ENCODE measurements around the gene TTLL11. TPM values are rescaled to one million over a fixed set of nuclear protein-coding genes. Genes with fewer than 3 reads are reported as not detected.

TTLL11 gene
- total RNA-seq, 6 donors from 2014 or later: 6.8 to 18.9 (median 12.9) TPM

DNA sequence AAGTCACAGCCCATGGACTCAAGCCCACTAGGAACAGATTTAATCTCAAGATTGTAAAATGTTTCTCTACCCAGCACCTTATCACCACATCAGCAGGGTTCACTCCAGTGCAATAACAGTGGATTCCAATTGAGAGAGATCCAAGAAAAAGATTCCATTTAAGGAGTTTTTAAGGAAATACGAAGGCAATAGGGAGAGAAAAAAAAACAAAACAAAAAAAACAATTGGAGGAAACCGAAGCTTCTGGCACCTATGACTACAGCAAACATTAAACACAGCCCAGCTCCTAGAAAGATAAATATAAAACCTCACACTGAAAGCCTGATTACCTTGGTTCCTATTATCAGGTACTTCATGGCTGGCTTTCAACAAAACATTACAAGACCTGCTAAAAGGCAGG lies 249.0 kb downstream of the TTLL11 start:
- no peaks in the 10 kb centered on the region for H3K4me1 ChIP-seq
- ATAC-seq (ENCODE audit: low FRiP score in 2 of 2): no peak
- no peak for DNase-seq
- no peaks in the 10 kb centered on the region for H3K36me3 ChIP-seq
- TF ChIP-seq, protein P1, sequence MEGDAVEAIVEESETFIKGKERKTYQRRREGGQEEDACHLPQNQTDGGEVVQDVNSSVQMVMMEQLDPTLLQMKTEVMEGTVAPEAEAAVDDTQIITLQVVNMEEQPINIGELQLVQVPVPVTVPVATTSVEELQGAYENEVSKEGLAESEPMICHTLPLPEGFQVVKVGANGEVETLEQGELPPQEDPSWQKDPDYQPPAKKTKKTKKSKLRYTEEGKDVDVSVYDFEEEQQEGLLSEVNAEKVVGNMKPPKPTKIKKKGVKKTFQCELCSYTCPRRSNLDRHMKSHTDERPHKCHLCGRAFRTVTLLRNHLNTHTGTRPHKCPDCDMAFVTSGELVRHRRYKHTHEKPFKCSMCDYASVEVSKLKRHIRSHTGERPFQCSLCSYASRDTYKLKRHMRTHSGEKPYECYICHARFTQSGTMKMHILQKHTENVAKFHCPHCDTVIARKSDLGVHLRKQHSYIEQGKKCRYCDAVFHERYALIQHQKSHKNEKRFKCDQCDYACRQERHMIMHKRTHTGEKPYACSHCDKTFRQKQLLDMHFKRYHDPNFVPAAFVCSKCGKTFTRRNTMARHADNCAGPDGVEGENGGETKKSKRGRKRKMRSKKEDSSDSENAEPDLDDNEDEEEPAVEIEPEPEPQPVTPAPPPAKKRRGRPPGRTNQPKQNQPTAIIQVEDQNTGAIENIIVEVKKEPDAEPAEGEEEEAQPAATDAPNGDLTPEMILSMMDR (IDR thresholded peaks at IDR 0.05): no peak
- TF ChIP-seq EP300 (IDR thresholded peaks at IDR 0.05) (no peak), POLR2A (IDR thresholded peaks at IDR 0.05) (no peak), POLR2AphosphoS5 (IDR thresholded peaks at IDR 0.05) (no peak)
- H3K9me3 ChIP-seq: peaks cover 0 to 5% (median 0%) of the 10 kb centered on the region in 4 donors
- no peaks in the 10 kb centered on the region for H3K27me3 ChIP-seq
- 39 to 49% methylated on average over 2 of the region's 2 CpGs for WGBS, 2 donors
- H3K4me3 ChIP-seq: no peak overlapping the region
- H3K27ac ChIP-seq: no peak overlapping the region

DNA sequence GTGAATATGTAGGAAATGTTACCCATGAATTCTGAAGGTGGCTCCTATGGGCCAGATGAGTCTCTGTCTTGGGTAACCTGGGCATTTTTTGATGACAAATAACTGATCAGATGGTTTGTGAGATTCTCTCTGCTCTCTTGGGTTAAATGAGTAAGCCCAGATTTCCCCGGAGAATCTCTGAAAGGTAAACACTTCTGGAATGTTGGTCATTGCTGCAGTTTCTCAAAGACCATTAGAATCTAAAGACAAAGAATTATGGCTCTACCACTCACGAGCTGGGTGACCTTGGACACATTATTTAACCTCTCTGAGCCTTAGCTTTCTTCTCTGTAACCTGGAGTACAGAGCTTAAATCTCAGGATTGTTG lies 250.5 kb downstream of the TTLL11 start:
- Histone ChIP-seq H3K36me3 (no peaks in the 10 kb centered on the region), H3K4me1 (no peaks in the 10 kb centered on the region), H3K27ac (no peak overlapping the region), H3K9me3 (no peaks in the 10 kb centered on the region), H3K27me3 (no peaks in the 10 kb centered on the region), H3K4me3 (no peak overlapping the region)
- TF ChIP-seq, protein P1 (IDR thresholded peaks at IDR 0.05): no peak
- TF ChIP-seq POLR2A (IDR thresholded peaks at IDR 0.05): no peak
- TF ChIP-seq EP300 (IDR thresholded peaks at IDR 0.05): no peak
- TF ChIP-seq POLR2AphosphoS5 (IDR thresholded peaks at IDR 0.05): no peak
- 53 to 68% methylated on average over 2 of the region's 2 CpGs for WGBS, 2 donors
- no peak for ATAC-seq (ENCODE audit: low FRiP score in 2 of 2)
- no peak for DNase-seq

DNA sequence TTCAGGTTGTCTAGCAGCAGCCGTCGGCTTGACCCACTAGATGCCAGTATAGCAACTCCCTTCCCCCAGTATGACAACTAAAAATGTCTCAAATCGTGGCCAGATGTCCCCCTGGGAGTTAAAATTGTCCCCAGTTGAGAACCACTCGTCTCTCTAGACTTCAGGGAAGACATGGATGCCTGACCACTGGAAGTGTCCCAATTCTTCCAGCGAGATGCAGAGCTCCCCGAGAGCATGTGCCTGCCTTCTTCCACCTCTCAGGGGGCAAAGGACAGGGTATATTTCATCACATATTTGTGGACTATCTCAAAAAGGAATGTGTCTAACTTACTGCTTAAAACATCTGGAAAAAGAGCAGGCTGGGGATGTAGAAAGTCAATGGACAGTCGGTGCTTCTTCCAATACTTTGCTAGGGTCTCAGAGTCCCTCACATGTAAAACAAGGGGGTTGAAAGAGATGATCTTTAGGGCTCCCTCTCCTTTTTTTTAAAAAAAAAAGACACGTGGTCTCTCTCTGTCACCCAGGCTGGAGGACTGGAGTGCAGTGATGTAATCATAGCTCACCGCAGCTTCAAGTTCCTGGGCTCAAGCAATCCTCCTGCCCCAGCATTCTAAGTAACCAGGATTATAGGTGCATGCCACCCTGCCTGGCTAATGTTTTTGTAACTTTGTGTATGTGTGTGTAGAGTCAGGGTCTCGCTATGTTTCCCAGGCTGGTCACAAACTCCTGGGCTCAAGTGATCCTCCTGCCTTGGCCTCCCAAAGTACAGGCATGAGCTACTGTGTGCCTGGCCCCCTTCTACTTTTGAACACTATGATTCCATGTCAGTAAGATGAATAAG lies 251.1 kb downstream of the TTLL11 start:
- no peaks in the 10 kb centered on the region for H3K27me3 ChIP-seq
- 81 to 87% methylated on average over 10 of the region's 10 CpGs for WGBS, 2 donors
- no peaks in the 10 kb centered on the region for H3K36me3 ChIP-seq
- H3K4me1 ChIP-seq: no peaks in the 10 kb centered on the region
- ATAC-seq (ENCODE audit: low FRiP score in 2 of 2): no peak
- no peak overlapping the region for H3K27ac ChIP-seq
- peak in 1 of 2 donors; percentile 15 for DNase-seq
- no peaks in the 10 kb centered on the region for H3K9me3 ChIP-seq
- TF ChIP-seq POLR2A (IDR thresholded peaks at IDR 0.05) (no peak), EP300 (IDR thresholded peaks at IDR 0.05) (no peak), POLR2AphosphoS5 (IDR thresholded peaks at IDR 0.05) (no peak)
- TF ChIP-seq, protein P1 (IDR thresholded peaks at IDR 0.05): no peak
- no peak overlapping the region for H3K4me3 ChIP-seq

DNA sequence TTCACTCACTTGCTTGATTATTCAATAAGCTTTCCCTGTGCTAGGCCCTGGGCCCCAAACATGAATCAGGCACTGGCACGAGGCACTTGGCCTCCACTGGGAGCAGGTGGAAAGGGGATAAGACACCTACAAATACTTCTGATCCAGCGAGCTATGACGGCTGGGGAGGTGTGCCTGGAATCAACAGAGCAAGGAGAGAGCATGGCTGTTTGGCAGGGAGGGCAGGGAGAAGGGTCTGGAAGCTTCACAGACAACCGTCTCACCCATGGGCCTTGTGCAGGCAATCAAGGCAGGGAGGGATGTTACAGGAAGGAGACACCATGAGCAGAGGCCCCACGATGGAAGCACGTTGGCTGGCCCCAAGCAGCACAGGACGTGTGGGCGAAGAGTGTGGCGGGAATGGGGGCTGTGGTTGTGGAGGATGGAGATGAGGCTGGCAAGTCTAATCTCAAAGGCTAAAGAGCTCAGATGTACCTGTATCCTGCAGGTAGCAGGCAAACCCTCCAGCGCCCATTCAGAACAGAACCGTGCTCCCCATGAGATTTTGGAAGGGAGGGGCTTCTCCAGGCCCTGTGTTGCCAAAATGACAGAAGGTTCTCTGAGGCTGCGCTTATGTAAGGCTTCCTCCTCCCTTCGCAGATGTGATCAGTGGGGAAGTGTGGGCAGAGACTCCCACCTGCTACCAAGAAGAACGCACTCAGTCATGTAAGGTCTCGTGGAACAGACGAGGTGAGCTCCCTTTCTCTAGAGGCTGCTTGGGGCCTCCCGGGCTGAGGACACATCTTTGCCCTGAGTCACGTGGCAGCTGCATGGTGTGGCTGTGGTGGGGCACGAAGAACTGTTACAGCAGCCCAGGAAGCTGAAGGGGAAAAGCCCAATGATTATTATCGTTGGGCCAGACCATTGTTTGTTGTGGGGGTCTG lies 252.0 kb downstream of the TTLL11 start:
- DNase-seq (peak in 1 of 2 donors; percentile 12), ATAC-seq (ENCODE audit: low FRiP score in 2 of 2) (no peak)
- Histone ChIP-seq H3K4me1 (no peaks in the 10 kb centered on the region), H3K9me3 (no peaks in the 10 kb centered on the region), H3K27me3 (no peaks in the 10 kb centered on the region), H3K4me3 (no peak overlapping the region), H3K27ac (no peak overlapping the region), H3K36me3 (no peaks in the 10 kb centered on the region)
- TF ChIP-seq POLR2AphosphoS5 (IDR thresholded peaks at IDR 0.05) (no peak), EP300 (IDR thresholded peaks at IDR 0.05) (no peak), POLR2A (IDR thresholded peaks at IDR 0.05) (no peak)
- TF ChIP-seq, protein P1 (IDR thresholded peaks at IDR 0.05): no peak
- 89 to 90% methylated on average over 20 of the region's 20 CpGs for WGBS, 2 donors

All from upper lobe of left lung (tissue), 6 donors.